A673 (cell line): Measurements from ENCODE around the gene GJC2.

Experiments used
- EZH2 ChIP-seq: fragments of 200-600 bp; sonication (generic); IDR thresholded peaks from 2 replicates; pipeline ENCODE4 v1.6.1; 2017; ENCODE audit warnings: borderline replicate concordance, low read depth, mild to moderate bottlenecking, mixed read lengths, antibody characterized with exemption, low read length; ENCODE audit not compliant: poor library complexity, severe bottlenecking
- TF ChIP-seq, protein P1 (sequence below): fragments of 300-800, 200-600 bp; sonication (generic); conservative IDR thresholded peaks from 2 replicates; pipeline ENCODE4 v1.5.1; 2017; ENCODE audit warnings: low read depth, mild to moderate bottlenecking, antibody characterized with exemption, low read length, moderate library complexity, mixed read lengths

DNA sequence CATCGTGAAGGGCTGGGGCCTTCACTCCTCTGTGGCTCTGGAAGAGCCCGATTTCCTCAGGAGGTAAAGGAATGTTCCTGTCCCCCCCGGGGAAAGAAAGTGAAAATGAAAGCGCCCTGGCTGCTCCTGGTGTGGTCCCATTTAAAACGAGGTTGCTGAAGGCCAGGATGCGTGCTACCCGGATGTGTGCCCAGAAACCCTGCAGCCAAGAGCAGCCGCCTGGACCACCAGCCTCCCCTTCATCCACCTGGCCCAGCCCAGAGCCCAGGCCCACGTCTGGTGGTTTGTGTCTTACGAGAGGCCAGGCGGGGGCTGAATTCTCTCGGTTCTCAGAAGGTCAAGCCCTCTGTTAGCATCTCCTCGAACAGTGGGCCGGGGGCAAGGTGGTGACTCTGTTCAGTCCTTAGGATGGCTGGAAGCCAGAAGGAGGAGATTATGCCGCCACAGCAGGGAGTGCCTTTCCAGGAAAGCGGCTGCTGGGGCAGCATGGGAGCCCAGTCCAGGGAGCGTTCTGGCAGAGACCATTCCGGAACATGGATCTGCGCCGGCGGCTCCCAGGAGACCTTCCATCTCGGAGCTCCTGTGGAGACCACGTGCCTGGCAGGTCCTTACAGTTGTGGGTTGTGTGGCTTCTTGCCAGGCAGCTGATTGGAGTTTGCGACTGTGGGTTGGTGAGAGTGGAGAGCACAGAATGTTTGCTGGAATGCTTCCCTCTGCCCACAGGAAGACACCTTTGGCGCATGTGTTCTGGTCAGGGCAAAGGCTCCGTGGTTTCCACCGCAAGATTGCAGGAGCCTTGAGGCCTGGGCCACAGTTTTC is 8.3 kb upstream of the GJC2 start:
- TF ChIP-seq, protein P1, sequence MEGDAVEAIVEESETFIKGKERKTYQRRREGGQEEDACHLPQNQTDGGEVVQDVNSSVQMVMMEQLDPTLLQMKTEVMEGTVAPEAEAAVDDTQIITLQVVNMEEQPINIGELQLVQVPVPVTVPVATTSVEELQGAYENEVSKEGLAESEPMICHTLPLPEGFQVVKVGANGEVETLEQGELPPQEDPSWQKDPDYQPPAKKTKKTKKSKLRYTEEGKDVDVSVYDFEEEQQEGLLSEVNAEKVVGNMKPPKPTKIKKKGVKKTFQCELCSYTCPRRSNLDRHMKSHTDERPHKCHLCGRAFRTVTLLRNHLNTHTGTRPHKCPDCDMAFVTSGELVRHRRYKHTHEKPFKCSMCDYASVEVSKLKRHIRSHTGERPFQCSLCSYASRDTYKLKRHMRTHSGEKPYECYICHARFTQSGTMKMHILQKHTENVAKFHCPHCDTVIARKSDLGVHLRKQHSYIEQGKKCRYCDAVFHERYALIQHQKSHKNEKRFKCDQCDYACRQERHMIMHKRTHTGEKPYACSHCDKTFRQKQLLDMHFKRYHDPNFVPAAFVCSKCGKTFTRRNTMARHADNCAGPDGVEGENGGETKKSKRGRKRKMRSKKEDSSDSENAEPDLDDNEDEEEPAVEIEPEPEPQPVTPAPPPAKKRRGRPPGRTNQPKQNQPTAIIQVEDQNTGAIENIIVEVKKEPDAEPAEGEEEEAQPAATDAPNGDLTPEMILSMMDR = no peak
- TF ChIP-seq EZH2 = no peak
